Ovary (tissue), 3 donors: ENCODE data around the gene AKAP17A.

ENCODE experiments used
- EP300 ChIP-seq: sonication (generic); formaldehyde crosslinking; IDR thresholded peaks from one replicate; pipeline ENCODE4 v1.6.1; 2017; ENCODE audit warnings: antibody characterized with exemption
- POLR2A ChIP-seq: fragments of 450-650 bp; IDR thresholded peaks from one replicate; pipeline ENCODE4 v1.6.1; 2017; ENCODE audit warnings: antibody characterized with exemption, mild to moderate bottlenecking, moderate library complexity
- TF ChIP-seq, protein P1 (sequence below), 3 donors: fragments of 450-650 bp in 2 of 3; fragments of 200-600 bp in 1 of 3; IDR thresholded peaks; one replicate each; pipeline versions ENCODE4 v1.5.1 to v1.8.0; 2016 to 2022; ENCODE audit warnings: antibody characterized with exemption in 3 of 3, mild to moderate bottlenecking in 1 of 3
- donor health status: DM: no; HTN: no; CAD: no.

DNA sequence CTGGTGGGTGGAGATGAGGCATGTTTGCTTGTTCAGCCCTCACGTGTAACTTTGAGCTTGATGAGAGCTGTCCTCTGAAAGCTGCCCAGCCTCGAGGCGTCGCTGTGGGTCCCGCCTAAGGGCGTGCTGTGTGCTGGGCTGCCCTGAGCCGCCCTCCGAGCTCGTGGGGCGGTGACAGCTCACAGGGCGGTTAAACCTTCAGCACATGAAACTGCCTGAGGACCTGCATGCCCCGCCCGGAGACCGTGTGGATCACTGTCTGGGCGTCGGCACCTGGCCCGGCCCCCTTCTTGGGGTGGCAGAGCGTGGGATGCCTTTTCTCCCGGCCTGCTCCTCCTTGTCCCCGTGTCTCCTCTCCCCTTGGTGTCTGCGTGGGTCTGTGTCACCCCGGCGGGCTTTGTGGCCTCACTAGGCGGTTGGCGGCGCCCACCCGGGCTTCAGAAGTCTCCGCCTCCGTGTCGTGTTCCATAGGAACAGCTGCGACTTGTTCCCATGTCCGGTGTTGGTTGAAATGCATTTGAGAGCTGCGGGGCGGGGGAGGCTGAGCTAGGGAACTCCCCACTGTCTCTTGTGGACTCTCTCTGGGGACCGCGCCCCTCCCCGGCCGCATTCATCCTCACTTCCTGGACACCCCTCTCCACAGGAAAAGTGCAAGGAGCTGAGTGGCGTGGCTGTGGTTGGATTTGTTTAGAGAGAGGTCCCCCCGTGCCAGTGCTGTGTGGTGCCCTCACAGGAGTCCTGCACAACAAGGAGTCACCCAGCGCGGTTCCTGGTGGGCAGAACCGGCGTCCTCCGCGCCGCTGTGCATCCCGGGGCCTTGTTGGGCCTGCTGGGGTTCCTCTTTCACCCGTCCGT, 6.8 kb downstream of the AKAP17A start:
- TF ChIP-seq EP300 (no peak), POLR2A (no peak)
- TF ChIP-seq, protein P1, sequence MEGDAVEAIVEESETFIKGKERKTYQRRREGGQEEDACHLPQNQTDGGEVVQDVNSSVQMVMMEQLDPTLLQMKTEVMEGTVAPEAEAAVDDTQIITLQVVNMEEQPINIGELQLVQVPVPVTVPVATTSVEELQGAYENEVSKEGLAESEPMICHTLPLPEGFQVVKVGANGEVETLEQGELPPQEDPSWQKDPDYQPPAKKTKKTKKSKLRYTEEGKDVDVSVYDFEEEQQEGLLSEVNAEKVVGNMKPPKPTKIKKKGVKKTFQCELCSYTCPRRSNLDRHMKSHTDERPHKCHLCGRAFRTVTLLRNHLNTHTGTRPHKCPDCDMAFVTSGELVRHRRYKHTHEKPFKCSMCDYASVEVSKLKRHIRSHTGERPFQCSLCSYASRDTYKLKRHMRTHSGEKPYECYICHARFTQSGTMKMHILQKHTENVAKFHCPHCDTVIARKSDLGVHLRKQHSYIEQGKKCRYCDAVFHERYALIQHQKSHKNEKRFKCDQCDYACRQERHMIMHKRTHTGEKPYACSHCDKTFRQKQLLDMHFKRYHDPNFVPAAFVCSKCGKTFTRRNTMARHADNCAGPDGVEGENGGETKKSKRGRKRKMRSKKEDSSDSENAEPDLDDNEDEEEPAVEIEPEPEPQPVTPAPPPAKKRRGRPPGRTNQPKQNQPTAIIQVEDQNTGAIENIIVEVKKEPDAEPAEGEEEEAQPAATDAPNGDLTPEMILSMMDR (IDR thresholded peaks at IDR 0.05): no peak
